Measurements from ENCODE around the gene DRD3. TPM values are rescaled to one million over a fixed set of nuclear protein-coding genes. Genes with fewer than 3 reads are reported as not detected.

Gene DRD3
- total RNA-seq, 4 donors from 2014 or later = not detected

- no peak for ATAC-seq
- TF ChIP-seq CTCF (IDR thresholded peaks at IDR 0.05) (no peak), POLR2A (IDR thresholded peaks at IDR 0.05) (no peak), POLR2AphosphoS5 (IDR thresholded peaks at IDR 0.05) (no peak), EP300 (IDR thresholded peaks at IDR 0.05) (no peak)
- H3K36me3 ChIP-seq = no peaks in the 10 kb centered on the region
- whole genome bisulfite sequencing, 2 donors (ENCODE audit: low coverage in 1 of 2) = 64 to 87% methylated on average over 3 of the region's 3 CpGs
- no peaks in the 10 kb centered on the region for H3K27me3 ChIP-seq
- peaks cover 0 to 8% (median 0%) of the 10 kb centered on the region in 3 donors for H3K4me1 ChIP-seq
- H3K27ac ChIP-seq = no peak overlapping the region
- no peak overlapping the region for H3K4me3 ChIP-seq
- H3K9me3 ChIP-seq = no peaks in the 10 kb centered on the region
Observed at GRCh38 chr3:114127517-114127916, 51.3 kb downstream of the DRD3 start.

- WGBS, 2 donors (ENCODE audit: low coverage in 1 of 2) = 57 to 71% methylated on average over 1 of the region's 1 CpG
- no peaks in the 10 kb centered on the region for H3K9me3 ChIP-seq
- no peak for ATAC-seq
- peaks cover 0 to 15% (median 0%) of the 10 kb centered on the region in 3 donors for H3K4me1 ChIP-seq
- no peaks in the 10 kb centered on the region for H3K36me3 ChIP-seq
- H3K27me3 ChIP-seq = no peaks in the 10 kb centered on the region
- H3K4me3 ChIP-seq = no peak overlapping the region
- no peak for TF ChIP-seq POLR2AphosphoS5 (IDR thresholded peaks at IDR 0.05)
- TF ChIP-seq CTCF (IDR thresholded peaks at IDR 0.05) = no peak
- TF ChIP-seq EP300 (IDR thresholded peaks at IDR 0.05) = no peak
- no peak for TF ChIP-seq POLR2A (IDR thresholded peaks at IDR 0.05)
- H3K27ac ChIP-seq = no peak overlapping the region
Observed at GRCh38 chr3:114126461-114126860, 52.4 kb downstream of the DRD3 start.

- Histone ChIP-seq H3K27ac (peak overlapping the region in 3 of 4 donors; percentile 11 to 41 (median 14)), H3K36me3 (no peaks in the 10 kb centered on the region), H3K27me3 (no peaks in the 10 kb centered on the region), H3K4me3 (no peak overlapping the region), H3K4me1 (peaks cover 0 to 15% (median 0%) of the 10 kb centered on the region in 3 donors), H3K9me3 (no peaks in the 10 kb centered on the region)
- ATAC-seq = peak; percentile 68
- TF ChIP-seq POLR2AphosphoS5 (IDR thresholded peaks at IDR 0.05) = peak; percentile 18
- no peak for TF ChIP-seq POLR2A (IDR thresholded peaks at IDR 0.05)
- TF ChIP-seq CTCF (IDR thresholded peaks at IDR 0.05) = no peak
- no peak for TF ChIP-seq EP300 (IDR thresholded peaks at IDR 0.05)
- WGBS, 2 donors (ENCODE audit: low coverage in 1 of 2) = 21 to 30% methylated on average over 3 to 4 of the region's 4 CpGs
Observed at GRCh38 chr3:114122027-114122709, 56.7 kb downstream of the DRD3 start.

GRCh38 chr3:114120211-114120610, 58.6 kb downstream of the DRD3 start:
- WGBS, 2 donors (ENCODE audit: low coverage in 1 of 2) = 68 to 93% methylated on average over 3 of the region's 3 CpGs
- no peak for ATAC-seq
- Histone ChIP-seq H3K27me3 (no peaks in the 10 kb centered on the region), H3K36me3 (no peaks in the 10 kb centered on the region), H3K9me3 (no peaks in the 10 kb centered on the region), H3K27ac (no peak overlapping the region), H3K4me1 (peaks cover 0 to 15% (median 0%) of the 10 kb centered on the region in 3 donors), H3K4me3 (no peak overlapping the region)
- TF ChIP-seq POLR2AphosphoS5 (IDR thresholded peaks at IDR 0.05) = no peak
- no peak for TF ChIP-seq POLR2A (IDR thresholded peaks at IDR 0.05)
- TF ChIP-seq EP300 (IDR thresholded peaks at IDR 0.05) = no peak
- TF ChIP-seq CTCF (IDR thresholded peaks at IDR 0.05) = no peak

- Histone ChIP-seq H3K36me3 (no peaks in the 10 kb centered on the region), H3K4me1 (peaks cover 0 to 15% (median 0%) of the 10 kb centered on the region in 3 donors), H3K27ac (no peak overlapping the region), H3K9me3 (no peaks in the 10 kb centered on the region), H3K4me3 (no peak overlapping the region), H3K27me3 (no peaks in the 10 kb centered on the region)
- WGBS, 2 donors (ENCODE audit: low coverage in 1 of 2) = 13 to 29% methylated on average over 1 of the region's 1 CpG
- TF ChIP-seq POLR2AphosphoS5 (IDR thresholded peaks at IDR 0.05) (no peak), POLR2A (IDR thresholded peaks at IDR 0.05) (no peak), EP300 (IDR thresholded peaks at IDR 0.05) (no peak), CTCF (IDR thresholded peaks at IDR 0.05) (no peak)
- ATAC-seq = no peak
Observed at GRCh38 chr3:114119776-114120175, 59.1 kb downstream of the DRD3 start.
